ENCODE data around the gene PEX5L. TPM values are rescaled to one million over a fixed set of nuclear protein-coding genes. Genes with fewer than 3 reads are reported as not detected.

PEX5L gene
- total RNA-seq, 1 experiment from 2014 or later, result 3.2 TPM

- Mint-ChIP-seq H3K27ac (no peak overlapping the region), H3K9me3 (peaks cover 11% of the 10 kb centered on the region), H3K4me3 (no peak overlapping the region), H3K36me3 (no peaks in the 10 kb centered on the region), H3K27me3 (ENCODE audit: low read depth) (no peaks in the 10 kb centered on the region), H3K4me1 (peaks cover 17% of the 10 kb centered on the region)
- TF ChIP-seq JAZF1 (CRISPR knock-in tag; IDR thresholded peaks at IDR 0.05) (no peak), ATF2 (CRISPR knock-in tag; IDR thresholded peaks at IDR 0.05; ENCODE audit: borderline replicate concordance, low read depth) (no peak), TP53 (CRISPR knock-in tag; IDR thresholded peaks at IDR 0.05) (no peak), NFATC4 (CRISPR knock-in tag; IDR thresholded peaks at IDR 0.05) (no peak), MXD4 (CRISPR knock-in tag; IDR thresholded peaks at IDR 0.05; ENCODE audit: borderline replicate concordance) (no peak), ZNF263 (CRISPR knock-in tag; IDR thresholded peaks at IDR 0.05; ENCODE audit: low read depth) (no peak), ETV6 (CRISPR knock-in tag; IDR thresholded peaks at IDR 0.05) (no peak)
- TF ChIP-seq, protein P1, sequence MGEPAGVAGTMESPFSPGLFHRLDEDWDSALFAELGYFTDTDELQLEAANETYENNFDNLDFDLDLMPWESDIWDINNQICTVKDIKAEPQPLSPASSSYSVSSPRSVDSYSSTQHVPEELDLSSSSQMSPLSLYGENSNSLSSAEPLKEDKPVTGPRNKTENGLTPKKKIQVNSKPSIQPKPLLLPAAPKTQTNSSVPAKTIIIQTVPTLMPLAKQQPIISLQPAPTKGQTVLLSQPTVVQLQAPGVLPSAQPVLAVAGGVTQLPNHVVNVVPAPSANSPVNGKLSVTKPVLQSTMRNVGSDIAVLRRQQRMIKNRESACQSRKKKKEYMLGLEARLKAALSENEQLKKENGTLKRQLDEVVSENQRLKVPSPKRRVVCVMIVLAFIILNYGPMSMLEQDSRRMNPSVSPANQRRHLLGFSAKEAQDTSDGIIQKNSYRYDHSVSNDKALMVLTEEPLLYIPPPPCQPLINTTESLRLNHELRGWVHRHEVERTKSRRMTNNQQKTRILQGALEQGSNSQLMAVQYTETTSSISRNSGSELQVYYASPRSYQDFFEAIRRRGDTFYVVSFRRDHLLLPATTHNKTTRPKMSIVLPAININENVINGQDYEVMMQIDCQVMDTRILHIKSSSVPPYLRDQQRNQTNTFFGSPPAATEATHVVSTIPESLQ (CRISPR knock-in tag; IDR thresholded peaks at IDR 0.05), result no peak
- TF ChIP-seq, protein P2, sequence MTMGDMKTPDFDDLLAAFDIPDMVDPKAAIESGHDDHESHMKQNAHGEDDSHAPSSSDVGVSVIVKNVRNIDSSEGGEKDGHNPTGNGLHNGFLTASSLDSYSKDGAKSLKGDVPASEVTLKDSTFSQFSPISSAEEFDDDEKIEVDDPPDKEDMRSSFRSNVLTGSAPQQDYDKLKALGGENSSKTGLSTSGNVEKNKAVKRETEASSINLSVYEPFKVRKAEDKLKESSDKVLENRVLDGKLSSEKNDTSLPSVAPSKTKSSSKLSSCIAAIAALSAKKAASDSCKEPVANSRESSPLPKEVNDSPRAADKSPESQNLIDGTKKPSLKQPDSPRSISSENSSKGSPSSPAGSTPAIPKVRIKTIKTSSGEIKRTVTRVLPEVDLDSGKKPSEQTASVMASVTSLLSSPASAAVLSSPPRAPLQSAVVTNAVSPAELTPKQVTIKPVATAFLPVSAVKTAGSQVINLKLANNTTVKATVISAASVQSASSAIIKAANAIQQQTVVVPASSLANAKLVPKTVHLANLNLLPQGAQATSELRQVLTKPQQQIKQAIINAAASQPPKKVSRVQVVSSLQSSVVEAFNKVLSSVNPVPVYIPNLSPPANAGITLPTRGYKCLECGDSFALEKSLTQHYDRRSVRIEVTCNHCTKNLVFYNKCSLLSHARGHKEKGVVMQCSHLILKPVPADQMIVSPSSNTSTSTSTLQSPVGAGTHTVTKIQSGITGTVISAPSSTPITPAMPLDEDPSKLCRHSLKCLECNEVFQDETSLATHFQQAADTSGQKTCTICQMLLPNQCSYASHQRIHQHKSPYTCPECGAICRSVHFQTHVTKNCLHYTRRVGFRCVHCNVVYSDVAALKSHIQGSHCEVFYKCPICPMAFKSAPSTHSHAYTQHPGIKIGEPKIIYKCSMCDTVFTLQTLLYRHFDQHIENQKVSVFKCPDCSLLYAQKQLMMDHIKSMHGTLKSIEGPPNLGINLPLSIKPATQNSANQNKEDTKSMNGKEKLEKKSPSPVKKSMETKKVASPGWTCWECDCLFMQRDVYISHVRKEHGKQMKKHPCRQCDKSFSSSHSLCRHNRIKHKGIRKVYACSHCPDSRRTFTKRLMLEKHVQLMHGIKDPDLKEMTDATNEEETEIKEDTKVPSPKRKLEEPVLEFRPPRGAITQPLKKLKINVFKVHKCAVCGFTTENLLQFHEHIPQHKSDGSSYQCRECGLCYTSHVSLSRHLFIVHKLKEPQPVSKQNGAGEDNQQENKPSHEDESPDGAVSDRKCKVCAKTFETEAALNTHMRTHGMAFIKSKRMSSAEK (CRISPR knock-in tag; IDR thresholded peaks at IDR 0.05; ENCODE audit: borderline replicate concordance), result no peak
- TF ChIP-seq, protein P3, sequence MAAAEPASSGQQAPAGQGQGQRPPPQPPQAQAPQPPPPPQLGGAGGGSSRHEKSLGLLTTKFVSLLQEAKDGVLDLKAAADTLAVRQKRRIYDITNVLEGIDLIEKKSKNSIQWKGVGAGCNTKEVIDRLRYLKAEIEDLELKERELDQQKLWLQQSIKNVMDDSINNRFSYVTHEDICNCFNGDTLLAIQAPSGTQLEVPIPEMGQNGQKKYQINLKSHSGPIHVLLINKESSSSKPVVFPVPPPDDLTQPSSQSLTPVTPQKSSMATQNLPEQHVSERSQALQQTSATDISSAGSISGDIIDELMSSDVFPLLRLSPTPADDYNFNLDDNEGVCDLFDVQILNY (CRISPR knock-in tag; IDR thresholded peaks at IDR 0.05), result no peak
- ChIA-PET POLR2A (no interaction called here), CTCF (no interaction called here)
- DNase-seq (ENCODE audit: low spot score), result no peak
- no peak for ATAC-seq
These were observed 80.9 kb downstream of the PEX5L start for GRCh38 chr3:179955809-179956208.

- Mint-ChIP-seq H3K27me3 (ENCODE audit: low read depth) (no peaks in the 10 kb centered on the region), H3K9me3 (peaks cover 11% of the 10 kb centered on the region), H3K4me1 (peaks cover 22% of the 10 kb centered on the region), H3K4me3 (no peak overlapping the region), H3K36me3 (no peaks in the 10 kb centered on the region), H3K27ac (no peak overlapping the region)
- CTCF ChIA-PET, result no interaction called here
- DNase-seq (ENCODE audit: low spot score) (no peak), ATAC-seq (no peak)
- POLR2A ChIA-PET, result interaction anchor here (0.7 kb wide), 1 partner anchor 95 kb away, joined by 4 read pairs; no protein-coding TSS in a partner anchor
- TF ChIP-seq CREB1 (CRISPR knock-in tag; IDR thresholded peaks at IDR 0.05) (no peak), SOX15 (CRISPR knock-in tag; IDR thresholded peaks at IDR 0.05) (no peak), ZNF138 (CRISPR knock-in tag; conservative IDR thresholded peaks at IDR 0.05) (no peak), ZNF317 (CRISPR knock-in tag; IDR thresholded peaks at IDR 0.05; ENCODE audit: borderline replicate concordance, low read depth) (no peak), AFF4 (CRISPR knock-in tag; IDR thresholded peaks at IDR 0.05; ENCODE audit: borderline replicate concordance) (no peak), JAZF1 (CRISPR knock-in tag; IDR thresholded peaks at IDR 0.05) (no peak), SMAD4 (CRISPR knock-in tag; IDR thresholded peaks at IDR 0.05) (no peak), EMX1 (CRISPR knock-in tag; IDR thresholded peaks at IDR 0.05) (no peak), MXD4 (CRISPR knock-in tag; IDR thresholded peaks at IDR 0.05; ENCODE audit: borderline replicate concordance) (no peak), ZNF219 (CRISPR knock-in tag; IDR thresholded peaks at IDR 0.05; ENCODE audit: borderline replicate concordance) (no peak), ZNF671 (CRISPR knock-in tag; IDR thresholded peaks at IDR 0.05) (no peak), JUN (CRISPR knock-in tag; IDR thresholded peaks at IDR 0.05) (no peak), SP1 (CRISPR knock-in tag; conservative IDR thresholded peaks at IDR 0.05) (no peak)
- TF ChIP-seq, protein P4, sequence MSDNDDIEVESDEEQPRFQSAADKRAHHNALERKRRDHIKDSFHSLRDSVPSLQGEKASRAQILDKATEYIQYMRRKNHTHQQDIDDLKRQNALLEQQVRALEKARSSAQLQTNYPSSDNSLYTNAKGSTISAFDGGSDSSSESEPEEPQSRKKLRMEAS (CRISPR knock-in tag; IDR thresholded peaks at IDR 0.05), result no peak
- TF ChIP-seq, protein P5, sequence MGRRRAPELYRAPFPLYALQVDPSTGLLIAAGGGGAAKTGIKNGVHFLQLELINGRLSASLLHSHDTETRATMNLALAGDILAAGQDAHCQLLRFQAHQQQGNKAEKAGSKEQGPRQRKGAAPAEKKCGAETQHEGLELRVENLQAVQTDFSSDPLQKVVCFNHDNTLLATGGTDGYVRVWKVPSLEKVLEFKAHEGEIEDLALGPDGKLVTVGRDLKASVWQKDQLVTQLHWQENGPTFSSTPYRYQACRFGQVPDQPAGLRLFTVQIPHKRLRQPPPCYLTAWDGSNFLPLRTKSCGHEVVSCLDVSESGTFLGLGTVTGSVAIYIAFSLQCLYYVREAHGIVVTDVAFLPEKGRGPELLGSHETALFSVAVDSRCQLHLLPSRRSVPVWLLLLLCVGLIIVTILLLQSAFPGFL (CRISPR knock-in tag; IDR thresholded peaks at IDR 0.05; ENCODE audit: borderline replicate concordance), result no peak
These were observed 81.5 kb downstream of the PEX5L start for GRCh38 chr3:179955286-179955685.

Measured in WTC11 (cell line).